ENCODE measurements around the gene SIRT5. TPM values are rescaled to one million over a fixed set of nuclear protein-coding genes. Genes with fewer than 3 reads are reported as not detected.

The SIRT5 gene
- total and polyA plus RNA-seq, 4 donors: 5.9 to 11.3 (median 8.0) TPM

GRCh38 chr6:13550656-13551055, 23.7 kb upstream of the SIRT5 start:
- Histone ChIP-seq H3K27me3 (ENCODE audit: control insufficient read depth in 3 of 3, insufficient read depth in 3 of 3, low read length in 2 of 3) (no peaks in the 10 kb centered on the region), H3K4me1 (ENCODE audit: control insufficient read depth in 5 of 5, insufficient read depth in 5 of 5, low read length in 5 of 5) (peaks cover 0 to 3% (median 0%) of the 10 kb centered on the region in 5 donors), H3K4me3 (no peak overlapping the region), H3K27ac (ENCODE audit: low read depth in 1 of 2, low read length in 1 of 2) (no peak overlapping the region), H3K9me3 (ENCODE audit: control insufficient read depth in 4 of 4, insufficient read depth in 3 of 4, low read length in 3 of 4) (no peaks in the 10 kb centered on the region), H3K36me3 (ENCODE audit: control insufficient read depth in 4 of 4, insufficient read depth in 4 of 4, low read length in 4 of 4) (no peaks in the 10 kb centered on the region), H3K9ac (ENCODE audit: insufficient read depth in 1 of 2, low read length in 2 of 2) (no peak overlapping the region)
- no peak for TF ChIP-seq CTCF (IDR thresholded peaks at IDR 0.05; ENCODE audit: control extremely low read depth, extremely low read depth)
- DNase-seq: no peak
- no peak for ATAC-seq (ENCODE audit: insufficient read depth, low FRiP score)

- H3K27me3 ChIP-seq (ENCODE audit: control insufficient read depth in 3 of 3, insufficient read depth in 3 of 3, low read length in 2 of 3): no peaks in the 10 kb centered on the region
- no peak overlapping the region for H3K4me3 ChIP-seq
- peaks cover 0 to 3% (median 0%) of the 10 kb centered on the region in 5 donors for H3K4me1 ChIP-seq (ENCODE audit: control insufficient read depth in 5 of 5, insufficient read depth in 5 of 5, low read length in 5 of 5)
- H3K36me3 ChIP-seq (ENCODE audit: control insufficient read depth in 4 of 4, insufficient read depth in 4 of 4, low read length in 4 of 4): no peaks in the 10 kb centered on the region
- WGBS, 2 donors: 92 to 94% methylated on average over 1 of the region's 1 CpG
- no peaks in the 10 kb centered on the region for H3K9me3 ChIP-seq (ENCODE audit: control insufficient read depth in 4 of 4, insufficient read depth in 3 of 4, low read length in 3 of 4)
- H3K9ac ChIP-seq (ENCODE audit: insufficient read depth in 1 of 2, low read length in 2 of 2): no peak overlapping the region
- no peak for DNase-seq
- H3K27ac ChIP-seq (ENCODE audit: low read depth in 1 of 2, low read length in 1 of 2): peak overlapping the region in 1 of 2 donors; percentile 72
- TF ChIP-seq CTCF (IDR thresholded peaks at IDR 0.05; ENCODE audit: control extremely low read depth, extremely low read depth): no peak
- ATAC-seq (ENCODE audit: insufficient read depth, low FRiP score): no peak
Observed at GRCh38 chr6:13553646-13554045, 20.8 kb upstream of the SIRT5 start.

- TF ChIP-seq CTCF (IDR thresholded peaks at IDR 0.05; ENCODE audit: control extremely low read depth, extremely low read depth): no peak
- 42 to 57% methylated on average over 8 of the region's 8 CpGs for WGBS, 2 donors
- no peaks in the 10 kb centered on the region for H3K36me3 ChIP-seq (ENCODE audit: control insufficient read depth in 4 of 4, insufficient read depth in 4 of 4, low read length in 4 of 4)
- H3K4me3 ChIP-seq: no peak overlapping the region
- no peaks in the 10 kb centered on the region for H3K9me3 ChIP-seq (ENCODE audit: control insufficient read depth in 4 of 4, insufficient read depth in 3 of 4, low read length in 3 of 4)
- ATAC-seq (ENCODE audit: insufficient read depth, low FRiP score) (peak; percentile 47), DNase-seq (peak in 2 of 3 donors; percentile 17 to 42)
- no peak overlapping the region for H3K9ac ChIP-seq (ENCODE audit: insufficient read depth in 1 of 2, low read length in 2 of 2)
- no peaks in the 10 kb centered on the region for H3K27me3 ChIP-seq (ENCODE audit: control insufficient read depth in 3 of 3, insufficient read depth in 3 of 3, low read length in 2 of 3)
- H3K27ac ChIP-seq (ENCODE audit: low read depth in 1 of 2, low read length in 1 of 2): peak overlapping the region; percentile 72 to 75
- peaks cover 0 to 3% (median 0%) of the 10 kb centered on the region in 5 donors for H3K4me1 ChIP-seq (ENCODE audit: control insufficient read depth in 5 of 5, insufficient read depth in 5 of 5, low read length in 5 of 5)
Observed at GRCh38 chr6:13554929-13555333, 19.5 kb upstream of the SIRT5 start.

GRCh38 chr6:13557841-13558240, 16.6 kb upstream of the SIRT5 start:
- TF ChIP-seq CTCF (IDR thresholded peaks at IDR 0.05; ENCODE audit: control extremely low read depth, extremely low read depth): no peak
- no peaks in the 10 kb centered on the region for H3K27me3 ChIP-seq (ENCODE audit: control insufficient read depth in 3 of 3, insufficient read depth in 3 of 3, low read length in 2 of 3)
- H3K36me3 ChIP-seq (ENCODE audit: control insufficient read depth in 4 of 4, insufficient read depth in 4 of 4, low read length in 4 of 4): no peaks in the 10 kb centered on the region
- H3K27ac ChIP-seq (ENCODE audit: low read depth in 1 of 2, low read length in 1 of 2): no peak overlapping the region
- H3K4me1 ChIP-seq (ENCODE audit: control insufficient read depth in 5 of 5, insufficient read depth in 5 of 5, low read length in 5 of 5): peaks cover 0 to 3% (median 0%) of the 10 kb centered on the region in 5 donors
- H3K9ac ChIP-seq (ENCODE audit: insufficient read depth in 1 of 2, low read length in 2 of 2): no peak overlapping the region
- H3K4me3 ChIP-seq: no peak overlapping the region
- H3K9me3 ChIP-seq (ENCODE audit: control insufficient read depth in 4 of 4, insufficient read depth in 3 of 4, low read length in 3 of 4): no peaks in the 10 kb centered on the region
- DNase-seq (no peak), ATAC-seq (ENCODE audit: insufficient read depth, low FRiP score) (no peak)

Data from lung (tissue), 12 donors.